ENCODE measurements around the gene FAM184B.
A peak's percentile ranks its signal among the peaks of the same experiment; 100 is the strongest.
"Not testable (repeated sequence)": the region's sequence is repeated elsewhere in the genome, so short reads cannot be mapped to it uniquely, and the experiment has no call there.

Gene FAM184B

GRCh38 chr4:17717301-17717700, 64.1 kb downstream of the FAM184B start:
- peak in 1 of 14 donors; percentile 64 for DNase-seq

- no peak for DNase-seq
Observed at GRCh38 chr4:17715511-17715910, 65.9 kb downstream of the FAM184B start.

DNA sequence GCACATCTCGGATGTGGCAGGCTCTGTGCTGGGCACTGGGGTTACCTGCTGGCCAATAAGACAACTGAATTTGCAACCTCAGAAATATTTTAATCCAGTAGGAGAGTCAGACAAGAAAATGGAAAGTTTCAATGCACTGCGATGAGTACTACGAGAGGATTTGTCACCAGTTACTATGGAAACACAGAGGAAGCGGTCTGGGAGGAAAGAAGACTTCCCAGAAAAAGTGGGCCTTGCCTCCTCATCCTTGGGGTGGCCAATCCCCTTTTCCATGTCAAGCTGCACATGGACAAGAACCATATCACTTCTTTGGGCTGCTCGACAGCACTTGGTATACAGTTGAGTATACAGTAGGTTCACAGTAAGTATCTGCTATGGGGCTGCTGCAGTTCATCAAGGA, 67.6 kb downstream of the FAM184B start:
- DNase-seq, result no peak

DNA sequence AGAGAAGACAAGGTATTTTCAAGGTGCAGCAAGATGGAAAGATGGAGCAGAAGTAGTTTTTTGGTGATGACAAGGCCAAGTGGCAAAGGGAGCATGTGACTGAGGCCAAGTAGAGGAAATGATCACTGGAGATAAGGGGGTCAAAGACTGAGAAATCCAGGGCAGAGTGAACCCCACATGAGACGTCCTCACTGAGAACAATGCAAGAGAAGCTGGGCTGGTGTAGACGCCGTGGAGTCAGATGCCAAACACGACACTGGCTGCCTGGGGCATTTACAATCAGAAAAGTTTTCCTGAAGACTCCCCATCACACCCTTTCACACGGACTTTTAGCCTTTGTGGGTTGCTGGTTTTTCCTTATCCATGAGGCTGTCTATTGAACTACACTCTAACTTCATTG, 69.3 kb downstream of the FAM184B start:
- DNase-seq, result no peak

DNA sequence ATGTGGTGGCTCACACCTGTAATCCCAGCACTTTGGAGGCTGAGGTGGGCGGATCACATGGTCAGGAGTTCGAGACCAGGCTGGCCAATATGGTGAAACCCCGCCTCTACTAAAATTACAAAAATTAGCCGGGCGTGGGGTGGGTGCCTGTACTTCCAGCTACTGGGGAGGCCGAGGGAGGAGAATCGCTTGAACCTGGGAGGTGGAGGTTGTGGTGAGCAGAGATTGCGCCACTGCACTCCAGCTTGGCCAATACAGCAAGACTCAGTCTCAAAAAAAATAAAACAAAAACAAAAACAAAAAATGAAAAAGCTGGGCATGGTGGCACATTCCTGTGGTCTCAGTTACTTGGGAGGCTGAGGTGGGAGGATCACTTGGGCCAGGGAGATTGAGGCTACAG, 70.2 kb downstream of the FAM184B start:
- DNase-seq, result not testable (repeated sequence)

DNA sequence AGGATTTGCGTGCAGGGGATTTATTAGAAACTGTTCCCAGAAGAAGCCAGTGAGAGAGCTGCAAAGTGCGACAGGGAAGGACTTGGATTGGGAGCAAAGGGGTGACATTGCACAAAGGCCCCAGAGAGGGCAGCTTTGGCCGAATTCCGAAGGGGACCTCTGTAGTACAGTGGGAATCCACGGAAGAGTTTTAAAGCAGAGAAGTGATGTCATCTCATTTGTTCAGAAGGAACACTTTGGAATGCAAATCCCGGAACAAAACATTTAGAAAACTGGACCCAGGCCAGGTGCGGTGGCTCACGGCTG, 71.7 kb downstream of the FAM184B start:
- no peak for DNase-seq

DNA sequence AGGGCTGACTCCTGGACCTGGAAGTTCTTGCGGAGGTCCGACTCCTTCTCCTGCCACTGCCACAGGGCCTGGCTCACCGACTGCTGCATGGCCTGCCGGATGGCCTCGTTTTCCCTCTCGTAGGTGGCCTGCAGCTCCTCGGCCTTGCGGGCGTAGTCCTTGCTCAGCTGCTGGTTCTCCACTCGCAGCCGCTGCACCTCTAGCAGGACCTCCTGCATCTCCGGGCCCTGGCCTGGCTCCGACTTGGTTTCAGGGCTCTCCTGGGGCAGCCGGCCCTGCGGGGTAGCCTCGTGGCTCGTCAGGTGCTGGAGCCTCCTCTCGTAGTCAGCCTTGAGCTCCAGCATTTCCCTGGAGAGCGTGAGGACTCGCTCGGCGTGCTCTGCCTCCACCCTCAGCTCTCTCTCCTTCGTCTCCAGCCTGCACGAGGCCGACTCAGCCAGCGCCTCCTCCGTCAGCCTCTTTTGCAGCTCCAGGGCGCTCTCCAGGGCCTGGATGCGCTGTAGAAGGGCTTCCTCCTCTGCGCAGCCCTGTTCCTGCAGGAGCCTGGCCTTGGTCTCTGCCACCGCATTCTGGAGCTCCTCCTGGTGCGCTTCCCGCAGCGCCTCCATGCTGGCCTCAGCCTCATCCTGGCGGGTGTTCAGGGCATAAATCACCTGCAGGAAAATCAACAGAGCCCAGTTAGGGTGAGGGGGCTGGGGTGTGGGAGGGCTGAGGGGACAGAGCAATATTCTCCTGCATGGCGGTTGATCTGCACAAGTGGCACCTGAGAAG, 72.2 kb downstream of the FAM184B start:
- DNase-seq, result no peak

DNA sequence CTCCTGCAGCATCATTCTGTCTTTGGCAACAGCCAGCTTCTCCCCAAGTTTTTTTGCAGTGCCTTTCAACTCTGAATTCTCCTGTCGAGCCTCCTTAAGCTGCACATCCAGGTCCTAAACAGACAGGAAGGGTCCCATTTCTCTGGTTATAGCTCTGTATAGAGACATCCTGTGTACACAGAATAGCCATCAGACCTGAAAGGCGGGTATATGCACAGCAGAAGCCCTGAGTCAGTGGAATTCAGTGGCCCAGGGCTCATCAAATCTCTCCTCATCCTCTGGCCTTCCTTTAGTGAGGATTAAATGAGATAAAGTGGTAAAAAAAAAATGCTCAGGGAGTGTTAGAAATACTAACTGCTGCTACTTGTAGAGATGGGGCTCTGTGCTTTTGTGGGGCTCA, 73.8 kb downstream of the FAM184B start:
- no peak for DNase-seq

GRCh38 chr4:17705107-17705506, 76.3 kb downstream of the FAM184B start:
- no peak for DNase-seq

- DNase-seq, result no peak
Observed at GRCh38 chr4:17704020-17704650, 77.3 kb downstream of the FAM184B start.

DNA sequence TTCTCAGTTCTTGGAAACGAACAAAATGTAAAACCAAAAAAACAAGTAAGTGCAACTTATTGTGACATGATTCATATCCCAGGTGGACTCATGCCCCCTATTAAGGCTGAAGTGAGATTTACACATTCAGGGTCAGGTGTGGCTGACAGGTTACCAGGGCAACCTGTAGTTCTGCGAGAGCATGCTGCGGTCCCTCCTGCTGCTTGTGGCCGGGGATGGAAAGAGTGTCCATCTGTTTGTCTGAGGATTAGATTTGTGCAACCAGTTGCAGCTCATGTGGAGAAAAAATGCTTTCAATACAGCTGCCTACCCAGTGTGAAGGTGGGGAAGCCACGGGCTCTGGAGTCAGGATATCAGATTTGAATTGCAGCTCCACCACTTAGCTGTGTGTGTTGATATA, 78.8 kb downstream of the FAM184B start:
- DNase-seq, result peak in 1 of 14 donors; percentile 53

DNA sequence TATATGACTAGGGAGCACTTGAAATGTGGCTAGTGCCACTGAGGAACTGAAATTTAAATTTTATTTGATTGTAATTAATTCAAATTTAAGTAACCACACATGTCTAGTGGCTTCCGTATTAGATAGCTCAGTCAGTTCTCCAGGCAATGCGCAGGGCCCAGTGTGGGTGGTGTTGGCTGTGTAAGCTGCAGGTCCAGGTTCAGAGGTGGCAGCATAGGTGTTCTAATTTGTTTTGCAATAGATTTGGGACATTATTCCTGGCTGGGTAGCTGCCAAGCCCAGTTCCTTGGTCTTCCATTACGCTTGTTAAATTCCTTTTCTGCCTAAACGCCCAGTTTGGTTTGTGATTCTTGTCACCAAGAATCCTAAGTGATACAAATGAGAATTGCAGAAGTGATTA, 79.5 kb downstream of the FAM184B start:
- no peak for DNase-seq

DNA sequence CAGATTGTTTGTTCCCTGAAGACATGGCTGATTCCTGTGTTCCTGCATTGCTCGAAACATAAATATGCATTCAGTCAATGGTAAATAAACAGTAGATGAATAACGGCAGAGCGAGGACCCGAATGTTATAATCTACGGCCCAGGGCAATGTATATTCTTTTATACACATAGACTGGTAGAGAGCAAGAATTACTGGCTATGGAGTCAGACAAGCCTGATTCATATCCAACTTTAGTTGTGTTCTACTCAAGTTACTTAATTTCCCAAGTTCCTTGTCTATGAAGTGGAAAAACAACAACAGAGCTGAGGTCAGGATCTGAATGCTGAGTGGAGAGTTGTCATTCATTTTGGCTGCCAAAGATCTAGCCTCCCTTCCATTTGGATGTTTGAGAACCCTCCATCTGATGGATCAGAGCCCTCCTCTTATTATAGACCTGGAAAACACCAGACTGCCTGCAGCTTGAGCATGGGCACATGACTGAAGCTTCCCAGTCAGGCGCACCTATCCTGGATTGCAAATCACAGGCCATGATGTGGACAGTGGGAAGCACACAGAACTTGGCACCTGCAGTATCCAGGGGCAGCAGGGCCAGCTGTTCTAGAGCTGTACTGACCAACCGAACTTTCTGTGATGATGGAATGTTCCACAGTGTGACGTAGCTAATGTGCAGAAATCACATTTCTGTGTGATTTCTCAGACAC, 80.1 kb downstream of the FAM184B start:
- no peak for DNase-seq

DNA sequence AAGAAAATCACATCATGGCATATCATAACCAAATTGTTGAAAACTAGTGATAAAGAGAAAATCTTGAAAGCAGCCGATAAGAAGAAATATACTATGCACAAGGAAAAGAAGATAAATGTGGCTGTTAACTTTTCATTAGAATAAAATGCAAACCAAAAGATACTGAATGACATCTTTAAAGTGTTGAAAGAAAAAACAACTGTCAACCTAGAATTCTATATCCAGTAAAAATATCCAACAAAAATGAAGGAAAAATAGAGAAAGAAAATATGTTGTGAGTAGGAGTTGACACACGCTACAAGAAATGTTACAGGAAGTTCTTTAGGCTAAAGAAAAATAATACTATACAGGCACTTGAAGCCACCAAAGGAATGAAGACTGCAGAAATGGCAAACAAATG, 82.0 kb downstream of the FAM184B start:
- no peak for DNase-seq

DNA sequence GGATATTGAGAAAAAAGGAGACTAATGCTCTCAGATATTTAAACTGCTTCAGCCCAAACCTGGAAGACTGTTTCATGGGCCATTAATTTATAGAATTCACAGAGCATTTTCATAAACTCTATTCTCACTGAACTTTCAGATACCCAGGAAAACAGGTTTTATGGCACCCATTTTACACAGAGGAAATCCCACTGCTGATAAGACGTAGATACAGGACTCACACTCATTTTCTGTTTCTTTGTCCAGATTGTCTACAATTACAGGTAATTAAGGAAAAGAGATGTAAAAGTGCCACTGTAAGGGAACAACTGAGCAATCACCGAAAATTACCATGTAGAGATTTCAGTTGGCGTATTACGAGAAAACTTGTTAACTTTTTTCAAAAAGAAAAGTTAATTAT, 83.3 kb downstream of the FAM184B start:
- no peak for DNase-seq

- DNase-seq, result no peak
Observed at GRCh38 chr4:17695341-17695740, 86.1 kb downstream of the FAM184B start.

GRCh38 chr4:17694552-17694951, 86.9 kb downstream of the FAM184B start:
- no peak for DNase-seq

DNA sequence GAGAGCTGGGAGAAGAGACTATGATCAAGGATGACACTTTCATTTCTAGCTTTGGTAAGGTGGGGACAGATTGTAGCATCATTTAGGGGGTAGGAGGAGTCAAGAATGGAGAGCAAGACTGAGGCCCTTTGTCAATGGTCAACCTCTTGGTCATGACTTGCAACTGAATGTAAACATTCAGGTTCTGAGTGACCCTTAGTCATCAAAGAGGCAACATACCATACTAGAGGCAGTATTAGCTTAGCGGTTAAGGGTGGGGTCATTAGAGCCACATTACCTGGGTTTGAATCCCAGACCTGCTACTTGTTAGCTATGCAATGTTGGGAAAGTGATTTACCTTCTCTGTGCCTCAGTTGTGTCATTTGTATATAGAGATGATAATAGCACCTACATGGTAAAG, 90.5 kb downstream of the FAM184B start:
- no peak for DNase-seq

DNA sequence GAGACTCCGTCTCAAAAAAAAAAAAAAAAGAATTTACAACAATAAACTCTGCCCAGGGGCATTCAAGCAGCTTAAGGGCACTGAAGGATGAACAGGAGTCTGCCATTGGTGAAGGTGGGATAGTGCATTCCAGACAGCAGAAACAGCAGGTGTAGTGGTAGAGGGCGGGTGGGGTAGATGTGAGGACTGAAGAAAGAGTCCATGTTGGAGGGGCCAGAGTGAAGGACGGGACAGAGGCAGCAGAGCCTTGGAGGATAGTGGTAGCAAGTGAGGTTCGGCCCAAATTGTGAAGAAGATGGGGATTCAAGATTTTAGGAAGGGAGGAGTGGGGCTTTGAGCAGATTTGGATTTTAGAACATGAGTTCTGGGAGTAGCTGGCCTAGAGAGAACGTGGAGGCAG, 91.3 kb downstream of the FAM184B start:
- DNase-seq, result no peak

DNA sequence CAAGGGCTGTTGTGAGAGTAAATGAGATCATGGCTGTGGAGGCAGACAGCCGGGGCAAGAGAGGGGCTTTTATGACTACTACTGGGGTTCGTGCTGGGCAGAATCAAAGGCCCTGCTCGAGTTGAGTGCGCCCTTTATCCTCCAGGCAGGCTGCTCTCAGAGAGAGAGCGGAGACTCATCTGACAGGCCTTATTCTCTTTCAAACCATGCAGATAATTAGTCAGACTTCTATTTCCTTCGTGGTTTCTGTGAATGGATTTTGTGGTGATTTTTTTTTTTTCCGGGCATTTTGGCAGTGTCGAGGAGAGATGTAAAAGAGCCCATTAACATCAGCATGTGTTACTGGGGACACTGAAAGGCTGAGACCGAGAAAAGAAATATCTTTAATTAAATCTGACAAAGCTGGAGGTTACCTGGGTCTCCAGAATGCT, 93.4 kb downstream of the FAM184B start:
- DNase-seq, result peak in 2 of 14 donors; percentile 33 to 41

- no peak for DNase-seq
Observed at GRCh38 chr4:17687237-17687857, 94.1 kb downstream of the FAM184B start.

DNA sequence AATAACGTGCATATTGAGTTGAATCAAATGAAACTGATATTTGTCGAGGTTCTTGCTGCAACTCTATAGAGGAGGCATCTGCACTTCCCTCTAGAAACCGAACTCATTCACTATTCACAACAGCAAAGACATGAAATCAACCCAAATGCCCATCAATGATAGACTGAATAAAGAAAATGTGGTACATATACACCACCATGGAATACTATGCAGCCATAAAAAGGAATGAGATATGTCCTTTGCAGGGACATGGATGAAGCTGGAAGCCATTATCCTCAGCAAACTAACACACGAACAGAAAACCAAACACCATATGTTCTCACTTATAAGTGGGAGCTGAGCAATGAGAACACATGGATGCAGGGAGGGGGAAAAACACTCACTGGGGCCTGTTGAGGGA, 96.8 kb downstream of the FAM184B start:
- DNase-seq, result not testable (repeated sequence)

DNA sequence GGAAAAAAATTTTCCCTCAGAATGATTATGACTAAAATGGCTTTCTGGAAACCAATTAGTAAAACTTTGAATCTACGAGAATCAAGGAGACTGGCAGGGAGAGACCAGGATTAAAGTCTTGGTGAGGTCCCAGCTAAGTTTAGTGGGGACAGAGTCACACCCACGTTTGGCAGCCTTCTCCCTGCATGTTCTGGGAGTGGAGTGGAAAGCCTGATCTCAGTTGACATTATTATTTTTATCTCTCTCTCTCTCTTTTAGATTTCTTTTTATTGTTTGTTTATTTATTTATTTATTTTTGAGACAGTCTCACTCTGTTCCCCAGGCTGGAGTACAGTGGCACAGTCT, 99.2 kb downstream of the FAM184B start:
- no peak for DNase-seq

Data from C1 segment of cervical spinal cord (tissue), 14 donors.